HEK293 (cell line): ENCODE measurements around the gene OLA1.

ENCODE experiments used
- CTCF ChIA-PET: fragments of 350-600 bp; formaldehyde crosslinking; extraction: SDS; loops from one replicate; lab custom pipeline; 2021; ENCODE audit warnings: antibody characterized with exemption; lab: Yijun Ruan, JAX
- POLR2A ChIA-PET: fragments of 300-600 bp; formaldehyde crosslinking; extraction: SDS; loops from one replicate; lab custom pipeline; 2020; ENCODE audit warnings: antibody characterized with exemption, inconsistent platforms; lab: Yijun Ruan, JAX
- H3K27ac ChIP-seq: fragments of 200-500 bp; sonication (Bioruptor generic); 2 replicates; pipeline ENCODE4 v1.5.1; 2014; ENCODE audit warnings: low read depth, low read length, control low read depth, inconsistent platforms; ENCODE audit errors: extremely low read depth
- H3K36me3 ChIP-seq, 2 experiments: fragments of 200-500 bp in 1 of 2; sonication (Bioruptor generic) in 1 of 2; 1 replicate in 1 of 2; 2 replicates in 1 of 2; pipeline ENCODE4 v1.5.1; 2014 to 2017; ENCODE audit warnings: inconsistent platforms in 2 of 2, low read length in 2 of 2; ENCODE audit not compliant: control insufficient read depth in 2 of 2, insufficient read depth in 1 of 2
- H3K4me1 ChIP-seq: fragments of 200-500 bp; sonication (Bioruptor generic); 2 replicates; pipeline ENCODE4 v1.5.1; 2014; ENCODE audit warnings: mild to moderate bottlenecking, low read length, inconsistent platforms; ENCODE audit not compliant: control insufficient read depth, insufficient read depth
- H3K4me3 ChIP-seq: 2 replicates; pipeline ENCODE4 v1.5.1; 2011; ENCODE audit warnings: low read depth, mild to moderate bottlenecking, control low read depth, low read length, moderate library complexity
- H3K9me3 ChIP-seq: fragments of 200-500 bp; sonication (Bioruptor generic); 2 replicates; pipeline ENCODE4 v1.5.1; 2014; ENCODE audit warnings: low read depth, low read length, inconsistent platforms; ENCODE audit not compliant: control insufficient read depth, insufficient read depth
- KLF8 ChIP-seq: fragments of 450-650 bp; formaldehyde crosslinking; IDR thresholded peaks from 2 replicates; pipeline ENCODE4 v1.5.1; 2016; ENCODE audit warnings: missing biosample characterization, missing genetic modification characterization
- OSR2 ChIP-seq: fragments of 450-650 bp; formaldehyde crosslinking; IDR thresholded peaks from 2 replicates; pipeline ENCODE4 v1.5.1; 2016; ENCODE audit warnings: missing biosample characterization, missing genetic modification characterization
- PATZ1 ChIP-seq: fragments of 450-650 bp; formaldehyde crosslinking; IDR thresholded peaks from 2 replicates; pipeline ENCODE4 v1.5.1; 2016; ENCODE audit warnings: missing biosample characterization, missing genetic modification characterization
- PRDM10 ChIP-seq: fragments of 450-650 bp; formaldehyde crosslinking; IDR thresholded peaks from 2 replicates; pipeline ENCODE4 v1.5.1; 2016; ENCODE audit warnings: missing biosample characterization, missing genetic modification characterization
- TRIM28 ChIP-seq: IDR thresholded peaks from 2 replicates; pipeline ENCODE4 v1.6.1; 2011; ENCODE audit warnings: low read length, control low read depth, borderline replicate concordance
- TSHZ1 ChIP-seq: fragments of 450-650 bp; formaldehyde crosslinking; IDR thresholded peaks from 2 replicates; pipeline ENCODE4 v1.5.1; 2016; ENCODE audit warnings: missing biosample characterization, missing genetic modification characterization, borderline replicate concordance
- ZEB2 ChIP-seq: fragments of 450-650 bp; formaldehyde crosslinking; IDR thresholded peaks from 2 replicates; pipeline ENCODE4 v1.5.1; 2016; ENCODE audit warnings: missing biosample characterization, missing genetic modification characterization
- ZNF114 ChIP-seq: fragments of 450-650 bp; formaldehyde crosslinking; IDR thresholded peaks from 2 replicates; pipeline ENCODE4 v1.5.0; 2017; ENCODE audit warnings: missing biosample characterization, missing genetic modification characterization
- ZNF184 ChIP-seq: fragments of 450-650 bp; IDR thresholded peaks from 2 replicates; pipeline ENCODE4 v1.5.1; 2018; ENCODE audit warnings: missing biosample characterization, mild to moderate bottlenecking, missing genetic modification characterization
- ZNF404 ChIP-seq: fragments of 450-650 bp; formaldehyde crosslinking; IDR thresholded peaks from 2 replicates; pipeline ENCODE4 v1.5.1; 2017; ENCODE audit warnings: missing biosample characterization, missing genetic modification characterization
- ZNF501 ChIP-seq: fragments of 450-650 bp; formaldehyde crosslinking; IDR thresholded peaks from 2 replicates; pipeline ENCODE4 v1.5.1; 2016; ENCODE audit warnings: missing biosample characterization, missing genetic modification characterization
- ZNF549 ChIP-seq: fragments of 450-650 bp; IDR thresholded peaks from 2 replicates; pipeline ENCODE4 v1.5.1; 2018; ENCODE audit warnings: missing biosample characterization, missing genetic modification characterization, mild to moderate bottlenecking, inconsistent platforms, moderate library complexity
- ZNF558 ChIP-seq: fragments of 450-650 bp; formaldehyde crosslinking; IDR thresholded peaks from 2 replicates; pipeline ENCODE4 v1.5.1; 2016; ENCODE audit warnings: missing biosample characterization, missing genetic modification characterization
- ZNF654 ChIP-seq: fragments of 450-650 bp; formaldehyde crosslinking; IDR thresholded peaks from 2 replicates; pipeline ENCODE4 v1.5.1; 2016; ENCODE audit warnings: low read depth, missing biosample characterization, missing genetic modification characterization
- ZNF704 ChIP-seq: fragments of 450-650 bp; formaldehyde crosslinking; IDR thresholded peaks from 2 replicates; pipeline ENCODE4 v1.5.1; 2016; ENCODE audit warnings: missing biosample characterization, missing genetic modification characterization
- ZSCAN5A ChIP-seq: fragments of 450-650 bp; formaldehyde crosslinking; IDR thresholded peaks from 2 replicates; pipeline ENCODE4 v1.5.1; 2016; ENCODE audit warnings: missing biosample characterization, missing genetic modification characterization
- ZXDB ChIP-seq: fragments of 450-650 bp; formaldehyde crosslinking; IDR thresholded peaks from 2 replicates; pipeline ENCODE4 v1.5.1; 2016; ENCODE audit warnings: missing biosample characterization, missing genetic modification characterization

The OLA1 gene

GRCh38 chr2:174266288-174266687 lies 18.0 kb upstream of the OLA1 start:
- no peak for TF ChIP-seq ZNF558 (tag by site-specific recombination)
- TF ChIP-seq ZEB2 (tag by site-specific recombination) = no peak
- no peak for TF ChIP-seq KLF8 (tag by site-specific recombination)
- TF ChIP-seq OSR2 (tag by site-specific recombination) = no peak
- TF ChIP-seq ZNF404 (tag by site-specific recombination) = no peak
- TF ChIP-seq ZNF114 (tag by site-specific recombination) = no peak
- TF ChIP-seq ZSCAN5A (tag by site-specific recombination) = no peak
- no peak for TF ChIP-seq ZNF549 (tag by site-specific recombination)
- no peak for TF ChIP-seq ZNF654
- TF ChIP-seq TSHZ1 (tag by site-specific recombination) = no peak
- no peak for TF ChIP-seq ZNF501 (tag by site-specific recombination)
- TF ChIP-seq PRDM10 (tag by site-specific recombination) = no peak
- TF ChIP-seq ZNF184 (tag by site-specific recombination) = no peak
- no peak for TF ChIP-seq ZXDB (tag by site-specific recombination)
- TF ChIP-seq ZNF704 = no peak
- CTCF ChIA-PET = interaction anchor here (0.6 kb wide), 1 partner anchor 37 kb away, joined by 4 read pairs; no protein-coding TSS in a partner anchor
- Histone ChIP-seq H3K27ac (no peak overlapping the region), H3K4me3 (no peak overlapping the region), H3K4me1 (no peaks in the 10 kb centered on the region), H3K9me3 (no peaks in the 10 kb centered on the region), H3K36me3 (no peaks in the 10 kb centered on the region)
- POLR2A ChIA-PET = no interaction called here

GRCh38 chr2:174263997-174264396 lies 15.7 kb upstream of the OLA1 start:
- no peaks in the 10 kb centered on the region for H3K4me1 ChIP-seq
- no peaks in the 10 kb centered on the region for H3K9me3 ChIP-seq
- no peaks in the 10 kb centered on the region for H3K36me3 ChIP-seq
- H3K27ac ChIP-seq = no peak overlapping the region
- POLR2A ChIA-PET = no interaction called here
- CTCF ChIA-PET = no interaction called here
- no peak for TF ChIP-seq PATZ1 (tag by site-specific recombination)
- TF ChIP-seq ZNF558 (tag by site-specific recombination) = peak; percentile 37; the same call in 1 of the 2 replicates
- no peak for TF ChIP-seq TRIM28
- no peak for TF ChIP-seq ZNF184 (tag by site-specific recombination)
- no peak overlapping the region for H3K4me3 ChIP-seq
